Measurements from ENCODE around the gene PDE1A.
A peak's percentile ranks its signal among the peaks of the same experiment; 100 is the strongest.

Gene PDE1A

GRCh38 chr2:182361477-182361876, 65.4 kb downstream of the PDE1A start:
- Mint-ChIP-seq H3K27ac (no peak overlapping the region), H3K27me3 (ENCODE audit: low read depth, poor library complexity) (no peaks in the 10 kb centered on the region), H3K4me3 (no peak overlapping the region), H3K36me3 (ENCODE audit: low read depth) (no peaks in the 10 kb centered on the region), H3K4me1 (no peaks in the 10 kb centered on the region), H3K9me3 (no peaks in the 10 kb centered on the region)
- TF ChIP-seq, protein P1, sequence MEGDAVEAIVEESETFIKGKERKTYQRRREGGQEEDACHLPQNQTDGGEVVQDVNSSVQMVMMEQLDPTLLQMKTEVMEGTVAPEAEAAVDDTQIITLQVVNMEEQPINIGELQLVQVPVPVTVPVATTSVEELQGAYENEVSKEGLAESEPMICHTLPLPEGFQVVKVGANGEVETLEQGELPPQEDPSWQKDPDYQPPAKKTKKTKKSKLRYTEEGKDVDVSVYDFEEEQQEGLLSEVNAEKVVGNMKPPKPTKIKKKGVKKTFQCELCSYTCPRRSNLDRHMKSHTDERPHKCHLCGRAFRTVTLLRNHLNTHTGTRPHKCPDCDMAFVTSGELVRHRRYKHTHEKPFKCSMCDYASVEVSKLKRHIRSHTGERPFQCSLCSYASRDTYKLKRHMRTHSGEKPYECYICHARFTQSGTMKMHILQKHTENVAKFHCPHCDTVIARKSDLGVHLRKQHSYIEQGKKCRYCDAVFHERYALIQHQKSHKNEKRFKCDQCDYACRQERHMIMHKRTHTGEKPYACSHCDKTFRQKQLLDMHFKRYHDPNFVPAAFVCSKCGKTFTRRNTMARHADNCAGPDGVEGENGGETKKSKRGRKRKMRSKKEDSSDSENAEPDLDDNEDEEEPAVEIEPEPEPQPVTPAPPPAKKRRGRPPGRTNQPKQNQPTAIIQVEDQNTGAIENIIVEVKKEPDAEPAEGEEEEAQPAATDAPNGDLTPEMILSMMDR (IDR thresholded peaks at IDR 0.05), result no peak
- no peak for DNase-seq

DNA sequence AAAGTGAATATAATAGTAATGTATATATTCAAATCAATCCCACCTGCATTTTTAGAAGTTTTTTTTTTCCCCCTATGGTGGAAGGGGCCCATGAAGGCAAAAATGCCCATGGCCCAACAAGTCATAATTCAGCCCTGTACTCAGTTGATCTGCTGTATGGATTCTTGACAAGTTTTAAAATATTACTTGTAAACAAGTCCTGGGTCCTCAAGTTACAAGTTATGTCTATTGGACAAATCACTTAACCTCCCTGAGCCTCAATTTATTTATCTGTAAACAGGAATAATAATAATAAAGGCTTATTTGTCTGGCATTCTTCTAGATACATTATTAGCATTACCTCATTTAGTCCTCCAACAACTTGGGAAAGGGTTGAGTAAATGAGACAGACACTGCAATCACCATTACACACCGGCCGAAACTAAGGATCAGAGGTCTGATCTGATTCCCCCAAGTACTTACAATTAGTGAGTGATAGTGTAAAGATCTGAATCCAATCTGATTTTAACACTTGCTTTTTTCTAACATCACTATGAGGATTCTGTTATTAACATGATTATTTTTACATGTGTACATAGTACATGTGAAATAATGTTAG, 66.1 kb downstream of the PDE1A start:
- no peak for DNase-seq
- Mint-ChIP-seq H3K4me1 (no peaks in the 10 kb centered on the region), H3K9me3 (no peaks in the 10 kb centered on the region), H3K36me3 (ENCODE audit: low read depth) (no peaks in the 10 kb centered on the region), H3K27me3 (ENCODE audit: low read depth, poor library complexity) (no peaks in the 10 kb centered on the region), H3K27ac (no peak overlapping the region), H3K4me3 (no peak overlapping the region)
- TF ChIP-seq, protein P1 (IDR thresholded peaks at IDR 0.05), result no peak

- no peaks in the 10 kb centered on the region for H3K27me3 Mint-ChIP-seq (ENCODE audit: low read depth, poor library complexity)
Observed at GRCh38 chr2:182359990-182360662, 66.7 kb downstream of the PDE1A start.

GRCh38 chr2:182359027-182359989, 67.5 kb downstream of the PDE1A start:
- Mint-ChIP-seq H3K27ac (peak overlapping the region; percentile 38), H3K27me3 (ENCODE audit: low read depth, poor library complexity) (no peaks in the 10 kb centered on the region), H3K9me3 (no peaks in the 10 kb centered on the region), H3K36me3 (ENCODE audit: low read depth) (no peaks in the 10 kb centered on the region), H3K4me1 (no peaks in the 10 kb centered on the region), H3K4me3 (no peak overlapping the region)
- no peak for DNase-seq
- TF ChIP-seq, protein P1 (IDR thresholded peaks at IDR 0.05), result no peak

More at GRCh38 chr2:182359990-182360662, 66.7 kb downstream of the PDE1A start:
- Mint-ChIP-seq H3K27ac (no peak overlapping the region), H3K4me1 (no peaks in the 10 kb centered on the region), H3K9me3 (no peaks in the 10 kb centered on the region), H3K36me3 (ENCODE audit: low read depth) (no peaks in the 10 kb centered on the region), H3K4me3 (no peak overlapping the region)
- DNase-seq, result no peak
- TF ChIP-seq, protein P1 (IDR thresholded peaks at IDR 0.05), result no peak

GRCh38 chr2:182358601-182359000, 68.2 kb downstream of the PDE1A start:
- no peak for DNase-seq
- H3K27me3 Mint-ChIP-seq (ENCODE audit: low read depth, poor library complexity), result no peaks in the 10 kb centered on the region
- H3K36me3 Mint-ChIP-seq (ENCODE audit: low read depth), result no peaks in the 10 kb centered on the region
- TF ChIP-seq, protein P1 (IDR thresholded peaks at IDR 0.05), result no peak
- peak overlapping the region; percentile 38 for H3K27ac Mint-ChIP-seq
- H3K4me1 Mint-ChIP-seq, result no peaks in the 10 kb centered on the region
- no peaks in the 10 kb centered on the region for H3K9me3 Mint-ChIP-seq
- H3K4me3 Mint-ChIP-seq, result no peak overlapping the region
